Left kidney (tissue), 2 donors: ENCODE data around the gene NELFB. TPM values are rescaled to one million over a fixed set of nuclear protein-coding genes. Genes with fewer than 3 reads are reported as not detected.

ENCODE experiments used
- DNase-seq: peaks from one replicate; pipeline ENCODE4 v3.0.0-alpha.2; 2013
- polyA plus RNA-seq: library from polyadenylated mRNA; unstranded; fragments of 120-200 nt; gene quantifications from one replicate; pipeline ENCODE4 v1.2.1, GENCODE V29; 2013; ENCODE audit not compliant: insufficient read length

The NELFB gene
- polyA plus RNA-seq, 1 donor, result 48.0 TPM

DNA sequence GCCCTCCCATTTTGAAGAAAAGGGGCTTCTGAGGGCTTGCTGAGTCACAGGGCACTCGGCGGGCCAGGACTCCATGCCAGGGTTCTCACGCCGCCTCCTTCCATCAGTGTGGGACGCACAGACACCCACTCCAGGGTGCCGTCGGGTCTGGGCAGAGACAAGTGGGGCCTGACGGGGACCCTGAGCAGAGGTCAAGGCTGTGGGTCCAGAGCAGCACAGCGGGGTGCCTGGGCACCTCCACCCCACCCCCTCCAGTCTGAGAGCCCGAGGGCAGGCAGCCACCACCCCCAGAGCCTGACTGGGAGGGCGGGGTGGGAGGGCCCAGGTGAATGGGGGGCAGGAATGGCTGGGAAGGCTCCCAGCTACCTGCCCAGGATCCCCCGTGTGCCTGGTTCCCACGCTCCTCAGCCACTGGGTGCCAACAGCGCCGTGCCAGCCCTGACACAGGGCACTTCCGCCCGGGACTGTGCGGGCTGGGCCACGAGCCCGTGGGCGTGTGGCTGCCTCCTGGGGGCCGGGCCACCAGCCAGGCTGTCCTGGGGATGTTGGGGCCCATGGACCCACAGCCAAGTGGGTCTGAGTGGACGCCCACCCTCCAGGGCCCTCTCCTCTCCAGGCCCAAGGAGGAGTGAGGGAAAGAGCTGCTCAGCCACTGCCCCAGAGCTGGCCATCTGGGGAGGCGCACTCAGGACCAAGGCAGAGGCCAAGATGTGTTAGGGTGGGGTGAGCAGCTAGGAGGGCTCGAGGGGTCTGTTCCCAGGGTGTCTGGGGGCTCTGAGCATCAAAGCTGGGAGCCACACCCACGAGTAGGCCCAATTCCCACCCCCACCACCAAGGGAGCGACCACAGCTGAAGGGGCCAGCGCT, 57.1 kb downstream of the NELFB start:
- no peak for DNase-seq

DNA sequence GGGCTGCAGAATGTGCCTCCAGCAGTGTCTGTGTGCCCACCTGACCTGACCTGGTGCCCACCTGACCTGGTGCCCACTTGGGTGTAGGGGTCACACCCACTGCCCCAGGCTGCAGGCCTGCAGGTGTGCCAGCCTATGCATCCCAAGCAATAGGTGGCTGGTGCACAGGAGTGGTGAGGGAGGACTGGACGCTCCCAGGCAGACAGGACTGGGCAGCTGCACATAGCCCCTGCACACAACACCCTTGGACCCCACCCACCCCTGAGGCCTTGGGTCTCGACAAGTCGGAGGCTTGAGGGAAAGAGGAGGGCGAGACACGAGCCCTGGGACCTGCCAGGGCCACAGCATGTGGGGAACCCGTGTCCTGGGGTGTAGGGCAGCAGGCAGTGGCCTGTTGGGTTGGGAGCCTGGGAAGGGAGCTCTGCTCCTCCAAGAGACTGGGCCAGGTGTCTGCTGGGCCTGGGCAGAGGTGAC, 57.8 kb downstream of the NELFB start:
- no peak for DNase-seq

DNA sequence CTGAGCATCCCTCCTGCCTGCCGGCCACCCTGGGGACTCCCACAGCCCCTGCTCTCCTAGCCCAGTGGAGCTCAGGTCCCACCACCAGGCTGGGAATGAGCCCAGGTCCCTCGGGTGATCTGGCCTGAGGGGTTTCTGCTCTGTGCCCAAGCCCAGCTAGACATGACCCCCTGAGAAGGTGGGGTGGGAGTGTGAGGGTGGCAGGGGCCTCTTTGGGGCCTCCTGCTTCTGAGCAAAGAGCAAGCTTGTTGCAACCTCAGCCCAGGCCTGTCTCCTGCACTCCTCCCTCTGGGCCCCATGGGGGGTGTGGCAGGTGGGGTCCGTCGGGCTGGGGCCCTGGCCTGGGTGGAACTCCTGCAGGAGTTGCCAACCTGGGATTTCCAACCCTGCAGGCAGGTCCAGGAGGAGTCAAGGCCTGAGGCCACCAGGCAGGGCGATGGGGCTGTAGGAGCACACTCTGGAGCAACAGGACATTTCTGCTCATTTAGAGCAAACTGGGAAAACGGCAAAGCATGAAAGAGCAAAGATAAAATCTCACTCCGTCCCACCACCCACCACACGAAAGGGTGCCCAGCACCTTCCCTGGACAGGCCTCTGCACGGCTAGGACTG, 58.3 kb downstream of the NELFB start:
- DNase-seq, result no peak

DNA sequence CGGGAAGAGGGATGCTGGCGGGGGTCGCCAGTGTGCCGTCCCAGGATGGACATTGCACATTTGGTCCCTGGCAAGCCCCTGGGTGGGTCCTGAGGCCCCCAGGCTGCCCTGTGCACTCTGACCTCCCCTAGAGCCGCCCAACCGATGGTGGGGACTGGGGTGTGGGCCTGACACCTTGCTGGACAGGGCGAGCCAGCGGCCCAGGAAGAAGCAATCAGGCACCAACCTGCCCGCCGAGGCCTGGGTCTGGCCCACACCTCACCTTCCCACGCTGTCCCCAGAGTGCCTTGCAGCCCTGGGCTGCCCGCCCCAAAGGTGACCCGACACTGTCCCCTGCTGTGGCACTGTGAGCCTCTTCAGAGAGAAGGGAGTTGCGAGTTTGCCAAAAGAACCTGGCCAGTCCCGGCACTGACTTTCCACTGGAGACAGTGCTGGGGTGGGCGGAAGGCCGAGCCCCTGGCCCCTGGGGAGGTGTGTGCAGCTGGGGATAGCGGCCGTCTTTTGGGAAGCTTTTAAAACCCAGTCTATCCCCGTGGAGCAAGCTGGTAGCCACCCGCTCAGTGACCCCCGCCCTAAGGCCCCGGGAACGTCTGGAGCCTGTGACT, 58.9 kb downstream of the NELFB start:
- no peak for DNase-seq

DNA sequence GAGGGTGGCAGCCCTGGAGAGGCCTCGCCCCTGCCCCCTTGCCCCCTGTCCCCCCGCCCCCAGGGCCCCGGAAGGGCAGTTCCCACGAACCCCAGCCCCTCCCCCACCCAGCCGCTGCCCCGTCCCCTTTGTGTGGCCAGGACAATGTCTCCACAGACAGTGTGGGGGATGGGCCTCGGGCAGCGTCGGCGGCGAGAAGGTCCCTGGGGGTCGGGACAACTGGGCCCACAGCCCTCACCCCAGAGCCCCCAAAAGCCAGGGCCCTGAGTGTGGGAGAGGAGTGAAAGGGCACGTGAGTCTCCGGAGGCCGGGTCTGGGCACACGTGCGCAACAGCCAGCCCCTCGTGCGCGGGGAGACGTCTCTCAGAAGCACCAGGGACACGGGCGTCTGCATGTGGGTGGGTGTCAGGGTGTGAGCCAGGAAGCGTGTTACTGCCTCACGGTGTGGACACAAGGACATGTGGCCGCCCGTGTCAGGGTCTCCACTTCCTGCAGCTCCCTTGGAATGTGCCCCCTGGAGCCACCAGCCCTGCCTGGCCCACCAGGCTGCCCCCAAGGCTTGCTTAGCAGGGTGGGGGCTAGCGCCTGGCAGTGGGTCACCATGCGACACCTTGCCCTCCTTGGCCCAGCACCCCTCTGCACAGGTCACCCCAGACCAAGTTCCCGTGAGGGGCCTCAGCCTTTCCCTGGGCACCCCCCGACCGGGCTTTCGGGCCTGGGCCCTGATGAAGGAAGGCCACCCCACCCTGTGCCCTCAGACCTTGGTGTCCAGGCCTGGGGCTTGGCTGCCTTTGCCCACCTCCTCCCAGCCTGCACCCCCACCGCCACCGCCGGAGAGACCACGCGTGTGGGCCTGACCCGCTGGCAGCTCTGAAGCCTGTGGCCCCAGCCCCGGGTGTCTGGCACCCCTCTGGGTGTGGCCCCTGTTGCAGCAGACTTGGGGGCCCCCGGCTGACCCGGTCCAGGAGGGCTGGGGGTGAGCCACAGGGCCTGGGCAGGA, 59.7 kb downstream of the NELFB start:
- no peak for DNase-seq

DNA sequence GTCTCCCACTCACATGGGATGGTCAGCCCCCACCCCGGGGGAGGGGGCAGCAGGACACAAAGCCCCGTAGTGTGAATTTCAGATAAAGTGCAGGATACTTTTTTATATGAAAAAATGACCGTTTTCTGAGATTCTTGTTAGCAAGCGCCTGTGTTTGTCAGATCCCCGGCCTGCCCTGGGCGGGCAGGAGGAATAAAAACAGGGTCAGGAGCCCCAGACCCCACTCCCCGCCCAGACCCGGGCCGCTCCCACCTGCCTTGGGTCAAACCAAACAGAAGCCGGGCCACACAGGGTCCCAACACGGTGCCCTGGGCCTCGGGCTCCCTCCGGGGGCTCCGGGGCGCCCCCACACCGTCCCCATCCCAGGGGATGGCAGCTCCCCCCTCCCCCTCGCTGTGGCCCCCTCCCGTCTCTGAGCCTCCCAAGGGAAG, 60.5 kb downstream of the NELFB start:
- no peak for DNase-seq

DNA sequence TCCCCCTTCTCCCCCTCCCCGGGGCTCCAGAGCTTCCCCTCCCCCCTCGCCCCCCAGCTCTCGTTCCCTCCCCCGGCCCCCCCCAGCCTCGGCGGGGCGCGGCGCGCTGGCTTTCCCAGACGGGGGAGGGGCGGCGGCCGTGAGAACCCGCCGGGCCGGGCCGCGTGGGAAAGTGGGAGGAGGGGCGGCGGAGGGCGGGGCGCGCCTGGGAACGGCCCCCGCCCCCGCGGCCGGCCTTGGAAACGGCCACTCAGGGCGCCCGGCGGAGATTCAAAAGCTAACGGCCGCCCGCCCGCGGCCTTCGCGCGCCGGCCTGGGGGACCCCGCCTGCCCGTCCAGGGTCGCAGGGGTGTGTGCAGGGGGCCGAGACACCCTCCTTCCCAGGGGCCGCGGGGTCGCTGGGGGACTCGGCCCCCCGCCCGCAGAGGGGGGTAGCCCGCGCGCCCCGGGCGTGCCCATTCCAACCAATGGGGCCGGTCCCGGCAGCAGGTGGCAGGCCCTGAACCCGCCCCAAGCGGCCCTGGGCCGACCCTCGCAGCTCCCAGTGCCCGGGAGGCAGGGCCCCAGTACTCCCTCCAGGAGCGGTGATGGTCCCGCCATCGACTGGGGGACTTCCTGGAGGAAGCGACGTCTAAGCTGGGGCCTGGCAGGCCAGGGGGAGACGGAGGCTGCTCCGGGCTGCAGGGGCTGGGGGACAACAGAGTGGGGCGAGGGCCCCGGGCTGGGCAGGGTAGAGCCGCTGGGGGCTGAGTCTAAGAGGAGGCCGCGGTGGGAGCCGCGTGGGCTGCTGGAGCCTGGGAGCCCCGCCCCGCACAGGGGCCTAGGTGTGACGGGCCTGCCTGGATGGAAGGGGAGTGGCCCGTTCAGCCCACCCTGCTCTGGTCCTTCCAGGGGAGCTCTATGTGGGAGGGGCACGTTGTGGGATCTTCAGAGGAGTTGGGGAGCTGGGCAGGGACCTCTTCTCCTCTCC, 61.2 kb downstream of the NELFB start:
- DNase-seq, result no peak

DNA sequence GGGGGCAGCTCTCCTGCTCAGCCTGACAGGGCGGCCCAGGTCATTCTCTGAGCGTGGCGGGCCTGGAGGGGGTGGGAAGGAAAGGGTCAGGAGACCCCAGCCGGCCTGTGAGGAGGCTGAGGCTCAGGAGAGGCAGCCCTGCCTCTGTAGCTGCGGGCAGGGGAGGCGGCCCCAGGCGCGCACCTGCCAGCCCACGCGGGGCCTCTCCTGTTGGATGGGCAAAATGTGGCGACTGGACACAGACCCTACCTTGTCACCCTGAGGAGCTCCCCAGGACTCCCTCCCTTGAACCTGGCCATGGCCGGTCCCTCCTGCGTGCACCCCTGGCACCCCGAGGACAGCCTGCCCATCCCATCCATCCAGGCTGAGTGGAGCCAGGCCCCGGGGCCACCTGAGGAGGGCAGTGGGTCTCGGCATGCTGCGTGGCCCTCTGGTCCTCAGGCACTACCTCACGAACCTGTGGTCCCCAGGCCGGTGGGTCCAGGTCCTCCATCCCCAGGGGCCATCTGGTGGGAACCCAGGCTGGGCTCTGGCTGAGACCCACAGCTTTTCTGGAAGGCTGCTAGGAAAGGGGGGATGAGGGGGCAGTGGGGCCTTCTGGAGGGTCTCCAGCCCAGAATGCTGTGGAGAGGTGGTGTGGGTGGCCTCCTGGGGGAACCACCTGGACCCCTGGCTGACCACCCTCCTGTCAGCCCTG, 62.0 kb downstream of the NELFB start:
- DNase-seq, result no peak

DNA sequence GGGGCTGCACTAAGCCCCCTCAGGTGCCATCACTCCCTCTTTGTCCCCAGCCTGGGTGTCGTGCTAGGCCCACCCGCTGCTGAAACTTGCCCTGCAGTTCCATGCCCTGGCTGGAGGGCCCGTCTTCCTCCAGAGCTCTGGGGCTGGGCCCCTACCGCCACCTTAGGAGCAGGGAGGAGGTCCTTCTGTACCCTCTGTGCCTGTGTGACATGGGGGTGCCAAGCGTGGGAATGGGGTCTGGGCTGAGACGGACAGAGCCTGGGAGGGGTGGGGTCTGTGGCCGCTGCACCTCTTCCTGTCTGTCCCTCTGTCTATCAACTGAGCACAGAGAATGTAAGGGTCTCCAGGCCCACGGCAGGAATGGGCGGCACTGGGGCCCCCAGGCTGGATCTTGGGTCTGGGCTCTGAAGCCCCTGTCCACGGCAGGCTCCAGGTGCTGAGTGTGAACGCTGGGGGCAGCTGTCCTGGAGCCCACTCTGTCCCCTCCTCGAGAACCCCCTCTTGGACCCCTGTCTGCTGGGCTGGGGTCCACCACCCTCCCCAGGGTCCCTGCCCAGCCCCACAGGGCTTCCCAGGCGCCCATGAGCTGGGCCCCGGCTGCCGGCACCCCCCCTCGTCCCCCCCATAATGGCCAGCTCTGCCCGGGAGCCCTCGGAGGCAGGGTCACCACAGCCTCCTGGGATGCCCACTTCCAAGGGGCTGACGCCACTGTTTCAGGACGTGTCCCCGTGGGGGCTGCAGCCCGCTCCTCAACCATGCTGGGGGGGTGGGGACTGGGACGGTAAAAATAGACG, 62.8 kb downstream of the NELFB start:
- no peak for DNase-seq

DNA sequence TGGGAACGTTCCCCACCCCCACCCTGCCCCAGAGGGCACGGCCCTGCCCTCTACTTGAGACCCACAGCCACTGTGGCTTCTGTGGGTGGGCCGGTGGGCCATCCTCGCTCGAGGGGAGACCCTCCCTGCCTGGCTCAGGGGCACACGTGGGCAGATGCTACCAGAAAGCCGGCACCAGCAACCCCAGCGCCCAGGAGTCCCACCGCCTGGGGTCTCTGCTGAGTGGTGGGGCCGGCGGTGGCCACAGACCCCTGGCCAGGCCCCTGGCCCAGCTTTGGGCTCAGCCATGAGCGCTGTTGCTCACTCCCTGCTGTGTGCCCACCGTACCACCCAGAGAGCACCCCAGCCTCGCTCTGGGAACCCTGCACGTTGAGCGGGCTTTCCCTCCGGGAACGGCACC, 63.5 kb downstream of the NELFB start:
- DNase-seq, result no peak

DNA sequence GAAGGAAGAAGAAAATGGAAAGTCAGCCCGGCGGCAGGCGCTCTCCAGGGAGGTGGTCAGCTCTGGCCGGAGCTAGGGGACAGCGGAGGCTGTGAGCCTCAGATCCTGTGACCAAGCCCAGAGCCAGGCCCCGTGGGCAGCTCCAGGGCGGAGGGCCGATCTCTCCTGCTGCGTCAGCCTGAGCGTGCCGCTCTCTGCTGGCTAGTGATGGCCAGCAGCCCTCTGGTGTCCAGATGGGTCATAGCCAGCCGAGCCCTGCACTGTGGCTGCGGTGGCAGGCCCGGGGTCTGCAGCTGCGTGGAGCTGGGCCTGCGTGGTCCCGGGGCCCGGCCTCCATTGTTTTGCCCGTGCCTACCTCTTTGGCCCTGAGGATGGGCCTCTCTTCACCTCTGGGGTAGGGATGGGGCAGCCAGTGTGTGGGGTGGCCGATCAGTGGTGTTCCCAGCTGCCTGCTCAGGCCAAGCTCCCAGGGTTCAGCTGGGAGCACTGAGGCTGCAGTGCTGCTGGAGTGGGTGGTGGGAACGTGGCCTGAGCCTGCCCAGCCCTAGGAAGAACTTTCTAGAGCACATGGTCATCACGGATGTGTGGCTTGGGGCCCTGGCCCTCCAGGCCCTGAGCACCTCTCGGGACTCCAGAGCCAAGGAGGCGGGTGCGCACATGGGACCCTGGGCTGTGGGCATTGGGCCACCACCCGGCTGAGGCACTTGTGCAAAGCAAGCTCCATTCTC, 64.0 kb downstream of the NELFB start:
- no peak for DNase-seq

DNA sequence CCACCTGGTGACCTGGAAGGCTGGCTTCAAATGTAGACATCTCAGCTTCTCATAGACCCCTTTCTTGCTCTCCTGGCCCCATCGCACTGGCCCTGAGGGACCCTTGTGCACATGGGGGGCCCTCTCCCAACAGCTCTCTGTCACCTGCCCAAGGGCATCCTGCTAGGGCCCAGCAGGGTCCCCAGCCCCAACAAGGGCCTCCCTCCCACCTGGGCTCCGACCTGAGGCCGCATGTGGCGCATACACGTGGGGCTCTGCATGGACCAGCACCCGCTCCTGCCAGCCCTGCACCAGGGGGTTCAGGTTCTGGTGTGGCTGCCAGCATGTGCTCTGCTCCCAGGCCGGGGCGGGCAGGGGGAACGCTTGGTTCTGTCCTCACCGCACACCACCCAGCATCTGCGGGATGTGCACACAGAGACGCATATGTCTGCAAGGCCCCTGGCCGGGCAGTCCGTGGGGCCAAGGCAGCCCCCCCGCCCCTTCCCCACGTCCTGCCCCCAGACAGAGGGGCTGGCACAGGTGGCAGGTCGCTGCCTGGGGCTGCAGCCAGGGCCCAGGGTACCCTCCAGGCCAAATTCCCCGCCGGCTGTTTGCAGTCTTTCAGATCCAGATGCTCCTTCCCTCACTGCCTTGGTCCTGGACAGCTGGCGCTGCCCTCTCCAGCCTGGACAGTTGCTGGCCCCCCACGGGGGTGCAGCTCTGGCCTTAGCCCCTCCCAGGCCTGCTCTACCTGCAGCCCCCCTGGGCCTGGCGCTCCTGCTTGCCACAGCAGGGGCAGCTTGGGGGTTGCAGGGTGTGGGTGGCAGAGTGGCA, 64.8 kb downstream of the NELFB start:
- DNase-seq, result no peak

DNA sequence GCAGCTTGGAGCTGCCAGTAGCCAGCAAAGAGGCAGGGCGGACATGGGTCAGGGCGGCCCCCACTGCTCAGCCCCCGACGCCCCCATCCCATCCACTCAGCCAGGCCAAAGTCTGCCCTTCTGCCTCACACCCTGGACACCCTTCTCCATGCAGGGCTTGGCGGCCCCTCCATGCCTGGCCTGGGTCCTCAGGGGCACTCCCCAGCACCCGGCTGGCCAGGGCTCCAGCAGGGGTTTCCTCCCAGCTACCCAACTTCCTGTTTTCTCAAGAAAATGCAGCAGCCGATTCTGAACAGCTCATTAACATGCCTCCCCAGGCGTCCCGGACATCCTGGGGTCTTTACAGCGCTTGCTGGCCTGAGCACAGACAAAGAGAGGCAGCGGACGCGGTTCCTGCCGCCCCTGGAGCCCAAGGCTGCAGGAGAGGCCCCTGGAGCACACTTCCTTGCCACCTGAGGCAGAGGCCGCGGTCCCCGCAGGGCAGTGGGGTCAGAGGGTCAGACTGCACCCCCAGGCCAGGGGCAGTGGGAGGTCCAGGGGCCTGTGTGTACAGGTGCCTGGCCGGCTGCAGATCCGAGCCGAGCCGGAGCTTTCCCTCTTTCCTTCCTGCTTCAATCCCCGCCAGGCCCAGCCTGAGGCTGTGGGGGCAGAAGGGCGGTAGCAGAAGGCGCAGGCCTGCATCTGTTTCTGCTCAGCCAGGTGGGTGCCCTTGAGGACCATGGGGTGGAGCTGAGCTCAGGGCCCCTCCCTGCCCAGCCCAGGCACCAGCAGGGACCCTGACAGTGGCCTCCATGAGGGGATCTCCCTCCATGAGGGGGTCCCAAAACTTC, 65.6 kb downstream of the NELFB start:
- no peak for DNase-seq

DNA sequence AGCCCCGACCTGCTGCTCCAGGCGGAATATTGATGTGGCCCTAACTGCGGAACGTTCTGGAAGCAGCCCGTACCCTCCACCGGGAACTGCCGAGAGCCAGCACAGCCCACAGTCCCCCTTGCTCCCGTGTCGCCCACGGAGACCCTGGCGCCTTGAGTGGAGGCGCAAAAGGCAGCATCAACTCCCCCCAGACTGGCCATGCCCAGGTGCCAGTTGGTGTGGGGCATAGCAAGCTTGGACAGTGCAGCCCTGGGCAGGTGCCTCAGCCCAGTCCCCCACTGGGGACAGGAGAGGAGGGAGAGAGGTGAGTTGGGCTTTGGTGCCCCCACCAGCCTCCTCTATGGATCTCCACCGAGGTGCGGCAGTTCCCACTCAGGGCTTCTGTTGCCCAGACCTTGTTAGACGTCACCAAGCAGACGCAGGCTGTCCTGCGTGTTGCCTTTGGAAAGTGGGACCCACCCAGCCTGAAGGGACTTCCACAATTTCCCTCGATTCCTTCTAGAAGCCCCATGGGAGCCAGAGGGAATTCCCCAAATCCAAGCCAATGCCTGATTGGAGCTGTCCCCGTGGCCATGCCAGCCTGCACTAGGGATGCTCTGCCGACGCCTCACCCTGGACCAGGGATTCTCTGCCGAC, 66.7 kb downstream of the NELFB start:
- DNase-seq, result no peak
